DND-41 (cell line): Measurements from ENCODE around the gene ZSCAN10.
A peak's percentile ranks its signal among the peaks of the same experiment; 100 is the strongest.
"Not testable (repeated sequence)": the region's sequence is repeated elsewhere in the genome, so short reads cannot be mapped to it uniquely, and the experiment has no call there.

Experiments used
- ATAC-seq: fragments of 200-7000 bp; cut with Tn5 transposase; 3 replicates; pipeline ENCODE4 v1.9.1; 2021; ENCODE audit warnings: low read depth; ENCODE audit not compliant: insufficient read depth
- DNase-seq: peaks from one replicate; pipeline ENCODE4 v3.0.0-alpha.2; 2020
- H2AFZ ChIP-seq: 2 replicates; pipeline ENCODE4 v1.6.0; 2012; ENCODE audit warnings: low read depth, low read length
- H3K27ac ChIP-seq: 2 replicates; pipeline ENCODE4 v1.5.1; 2012; ENCODE audit warnings: low read length, inconsistent platforms
- H3K27me3 ChIP-seq: fragments of 200-600 bp; sonication (generic); 2 replicates; pipeline ENCODE4 v1.6.0; 2012; ENCODE audit warnings: low read length, mild to moderate bottlenecking, inconsistent platforms; ENCODE audit not compliant: insufficient read depth, poor library complexity
- H3K36me3 ChIP-seq: 2 replicates; pipeline ENCODE4 v1.5.1; 2012; ENCODE audit warnings: low read length, inconsistent platforms; ENCODE audit not compliant: insufficient read depth
- H3K4me1 ChIP-seq: 2 replicates; pipeline ENCODE4 v1.5.1; 2012; ENCODE audit warnings: mild to moderate bottlenecking, low read length; ENCODE audit not compliant: insufficient read depth
- H3K4me2 ChIP-seq: 2 replicates; pipeline ENCODE4 v1.6.0; 2012; ENCODE audit warnings: mild to moderate bottlenecking, moderate library complexity, low read length, inconsistent platforms; ENCODE audit not compliant: insufficient read depth
- H3K4me3 ChIP-seq, 2 experiments: fragments of 200-600 bp in 1 of 2; shearing (Covaris generic) in 1 of 2; 2 replicates each; pipeline ENCODE4 v1.5.1; 2012 to 2016; ENCODE audit warnings: inconsistent platforms in 2 of 2, low read length in 2 of 2, mild to moderate bottlenecking in 2 of 2, low read depth in 1 of 2, moderate library complexity in 1 of 2
- H3K79me2 ChIP-seq: 2 replicates; pipeline ENCODE4 v1.6.0; 2012; ENCODE audit warnings: low read length, inconsistent platforms; ENCODE audit not compliant: insufficient read depth
- H3K9ac ChIP-seq: 2 replicates; pipeline ENCODE4 v1.6.0; 2012; ENCODE audit warnings: low read depth, mild to moderate bottlenecking, inconsistent platforms, low read length, moderate library complexity
- H3K9me3 ChIP-seq: 2 replicates; pipeline ENCODE4 v1.5.1; 2012; ENCODE audit warnings: low read length, moderate library complexity, mild to moderate bottlenecking, inconsistent platforms; ENCODE audit not compliant: insufficient read depth, severe bottlenecking
- H4K20me1 ChIP-seq: 2 replicates; pipeline ENCODE4 v1.6.0; 2012; ENCODE audit warnings: low read length; ENCODE audit not compliant: insufficient read depth
- CTCF ChIP-seq: IDR thresholded peaks from 2 replicates; pipeline ENCODE4 v1.5.1; 2012; ENCODE audit warnings: borderline replicate concordance, low read length, moderate library complexity, mild to moderate bottlenecking; ENCODE audit not compliant: poor library complexity, severe bottlenecking; ENCODE audit errors: extremely low read depth
- EZH2 ChIP-seq: IDR thresholded peaks from 3 replicates; pipeline ENCODE4 v1.6.1; 2012; ENCODE audit warnings: borderline replicate concordance, low read depth, mild to moderate bottlenecking, moderate library complexity, low read length, inconsistent platforms; ENCODE audit not compliant: severe bottlenecking

ZSCAN10 gene

GRCh38 chr16:3054965-3055733, 43.9 kb downstream of the ZSCAN10 start:
- Histone ChIP-seq H3K4me3 (no peak overlapping the region), H3K79me2 (peaks cover 23% of the 10 kb centered on the region), H3K9me3 (no peaks in the 10 kb centered on the region), H4K20me1 (peaks cover 15% of the 10 kb centered on the region; the same call in 1 of the 2 replicates), H3K4me1 (peaks cover 36% of the 10 kb centered on the region), H2AFZ (no peak overlapping the region), H3K9ac (no peak overlapping the region), H3K36me3 (peaks cover 37% of the 10 kb centered on the region), H3K4me2 (no peak overlapping the region), H3K27ac (no peak overlapping the region), H3K27me3 (no peaks in the 10 kb centered on the region)
- DNase-seq (no peak), ATAC-seq (no peak)
- TF ChIP-seq EZH2, result no peak
- TF ChIP-seq CTCF, result no peak

- not testable (repeated sequence) for DNase-seq
Observed at GRCh38 chr16:3053330-3053710, 45.8 kb downstream of the ZSCAN10 start.

GRCh38 chr16:3052571-3053329, 46.3 kb downstream of the ZSCAN10 start:
- Histone ChIP-seq H3K4me1 (peaks cover 19% of the 10 kb centered on the region), H3K27ac (peak overlapping the region; percentile 72), H4K20me1 (peaks cover 14% of the 10 kb centered on the region; the same call in 1 of the 2 replicates), H3K9ac (peak overlapping the region; percentile 18; the same call in 1 of the 2 replicates), H3K36me3 (peaks cover 32% of the 10 kb centered on the region)
- H3K9me3 ChIP-seq, H3K4me3 ChIP-seq, H3K27me3 ChIP-seq, H2AFZ ChIP-seq, H3K79me2 ChIP-seq, H3K4me2 ChIP-seq: not testable (repeated sequence)
- ATAC-seq, result peak; percentile 89
- DNase-seq, result peak; percentile 76

More at GRCh38 chr16:3053330-3053710, 45.8 kb downstream of the ZSCAN10 start:
- Histone ChIP-seq H3K79me2 (peaks cover 15% of the 10 kb centered on the region), H3K4me1 (peaks cover 24% of the 10 kb centered on the region), H4K20me1 (peaks cover 15% of the 10 kb centered on the region; the same call in 1 of the 2 replicates), H3K9ac (peak overlapping the region; percentile 18; the same call in 1 of the 2 replicates), H3K36me3 (peaks cover 35% of the 10 kb centered on the region), H3K27ac (peak overlapping the region; percentile 72)
- H3K9me3 ChIP-seq, H3K27me3 ChIP-seq, H3K4me3 ChIP-seq, H2AFZ ChIP-seq, ATAC-seq, H3K4me2 ChIP-seq: not testable (repeated sequence)
- TF ChIP-seq CTCF, result peak; percentile 18

- H3K4me2 ChIP-seq, result no peak overlapping the region
- TF ChIP-seq CTCF, result no peak
- no peak for TF ChIP-seq EZH2
- no peak overlapping the region for H3K27ac ChIP-seq
- ATAC-seq (no peak), DNase-seq (no peak)
- peaks cover 20% of the 10 kb centered on the region for H3K36me3 ChIP-seq
- H3K9me3 ChIP-seq, result no peaks in the 10 kb centered on the region
- H2AFZ ChIP-seq, result no peak overlapping the region
- no peaks in the 10 kb centered on the region for H3K27me3 ChIP-seq
- no peak overlapping the region for H3K9ac ChIP-seq
- H3K4me1 ChIP-seq, result peaks cover 8% of the 10 kb centered on the region
- H3K79me2 ChIP-seq, result no peaks in the 10 kb centered on the region
- H3K4me3 ChIP-seq, result no peak overlapping the region
- peaks cover 4% of the 10 kb centered on the region; the same call in 1 of the 2 replicates for H4K20me1 ChIP-seq
Observed at GRCh38 chr16:3051494-3051893, 47.6 kb downstream of the ZSCAN10 start.
